ENCODE data around the gene ETV6.

DNA sequence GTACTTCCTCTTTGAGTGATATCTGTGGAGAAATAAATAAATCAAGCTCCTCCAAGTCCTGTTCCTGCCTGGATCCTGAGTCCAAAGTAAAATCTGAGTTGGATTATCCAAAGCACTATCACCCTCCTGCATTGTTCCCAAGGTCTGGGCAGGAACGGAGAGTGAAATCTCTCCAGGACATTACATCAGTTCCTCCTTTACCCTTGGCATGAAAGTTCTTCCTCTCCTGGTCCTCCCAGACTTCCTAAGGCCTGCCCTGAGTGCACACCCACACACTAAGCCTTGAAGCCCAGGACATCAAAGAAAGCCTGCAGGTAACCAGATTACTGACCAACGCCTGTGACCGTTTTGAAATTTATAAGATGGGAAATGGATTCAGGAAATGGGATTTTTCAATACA lies 214.5 kb downstream of the ETV6 start:
- TF ChIP-seq, protein P1, sequence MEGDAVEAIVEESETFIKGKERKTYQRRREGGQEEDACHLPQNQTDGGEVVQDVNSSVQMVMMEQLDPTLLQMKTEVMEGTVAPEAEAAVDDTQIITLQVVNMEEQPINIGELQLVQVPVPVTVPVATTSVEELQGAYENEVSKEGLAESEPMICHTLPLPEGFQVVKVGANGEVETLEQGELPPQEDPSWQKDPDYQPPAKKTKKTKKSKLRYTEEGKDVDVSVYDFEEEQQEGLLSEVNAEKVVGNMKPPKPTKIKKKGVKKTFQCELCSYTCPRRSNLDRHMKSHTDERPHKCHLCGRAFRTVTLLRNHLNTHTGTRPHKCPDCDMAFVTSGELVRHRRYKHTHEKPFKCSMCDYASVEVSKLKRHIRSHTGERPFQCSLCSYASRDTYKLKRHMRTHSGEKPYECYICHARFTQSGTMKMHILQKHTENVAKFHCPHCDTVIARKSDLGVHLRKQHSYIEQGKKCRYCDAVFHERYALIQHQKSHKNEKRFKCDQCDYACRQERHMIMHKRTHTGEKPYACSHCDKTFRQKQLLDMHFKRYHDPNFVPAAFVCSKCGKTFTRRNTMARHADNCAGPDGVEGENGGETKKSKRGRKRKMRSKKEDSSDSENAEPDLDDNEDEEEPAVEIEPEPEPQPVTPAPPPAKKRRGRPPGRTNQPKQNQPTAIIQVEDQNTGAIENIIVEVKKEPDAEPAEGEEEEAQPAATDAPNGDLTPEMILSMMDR (IDR thresholded peaks at IDR 0.05): no peak
- peak; percentile 6 to 54 for TF ChIP-seq POLR2AphosphoS5 (IDR thresholded peaks at IDR 0.05)

All from upper lobe of left lung (tissue), 4 donors.